Measurements from ENCODE around the gene PLPP4. TPM values are rescaled to one million over a fixed set of nuclear protein-coding genes. Genes with fewer than 3 reads are reported as not detected.

The PLPP4 gene
- total and polyA plus RNA-seq, 9 donors: 0.15 to 0.72 (median 0.31) TPM; not detected in 3

DNA sequence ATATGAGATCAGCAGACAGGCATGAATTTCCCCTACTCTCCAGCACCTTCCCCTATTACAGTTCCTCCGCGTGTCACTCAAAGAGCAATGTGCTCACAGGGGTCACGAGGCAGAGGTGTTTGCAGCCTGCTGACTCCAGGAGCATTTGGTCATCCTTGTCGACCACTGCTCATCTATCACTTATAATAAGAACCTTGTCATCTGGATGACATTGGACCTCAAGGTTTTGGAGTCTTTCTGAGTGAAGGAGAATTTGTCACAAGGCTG lies 32.9 kb upstream of the PLPP4 start:
- no peaks in the 10 kb centered on the region for H3K36me3 ChIP-seq
- 65 to 83% (median 76%) methylated on average over 4 of the region's 4 CpGs for WGBS, 3 donors

DNA sequence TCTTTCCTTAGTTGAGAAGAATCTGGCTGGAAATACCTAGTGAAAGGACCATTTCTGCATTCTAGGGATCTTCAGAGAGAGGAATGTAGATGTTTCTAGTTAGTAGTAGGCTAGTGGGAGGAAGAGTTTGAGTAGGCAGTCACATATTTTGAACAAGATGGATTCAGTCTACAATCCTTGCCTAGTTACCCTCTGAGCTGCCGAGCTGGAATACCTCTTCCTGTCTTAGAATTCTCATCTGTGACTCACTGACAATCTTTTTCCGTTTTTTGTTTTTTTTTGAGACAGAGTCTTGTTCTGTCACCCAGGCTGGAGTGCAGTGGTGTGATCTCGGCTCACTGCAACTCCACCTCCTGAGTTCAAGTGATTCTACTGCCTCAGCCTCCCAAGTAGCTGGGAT lies 30.7 kb upstream of the PLPP4 start:
- H3K36me3 ChIP-seq: no peaks in the 10 kb centered on the region
- H3K4me3 ChIP-seq: no peak overlapping the region
- H3K9me3 ChIP-seq: no peaks in the 10 kb centered on the region
- intact Hi-C loops (cut with DNase I): no loop called here
- TF ChIP-seq EP300 (IDR thresholded peaks at IDR 0.05) (no peak), POLR2A (IDR thresholded peaks at IDR 0.05) (no peak)
- TF ChIP-seq, protein P1, sequence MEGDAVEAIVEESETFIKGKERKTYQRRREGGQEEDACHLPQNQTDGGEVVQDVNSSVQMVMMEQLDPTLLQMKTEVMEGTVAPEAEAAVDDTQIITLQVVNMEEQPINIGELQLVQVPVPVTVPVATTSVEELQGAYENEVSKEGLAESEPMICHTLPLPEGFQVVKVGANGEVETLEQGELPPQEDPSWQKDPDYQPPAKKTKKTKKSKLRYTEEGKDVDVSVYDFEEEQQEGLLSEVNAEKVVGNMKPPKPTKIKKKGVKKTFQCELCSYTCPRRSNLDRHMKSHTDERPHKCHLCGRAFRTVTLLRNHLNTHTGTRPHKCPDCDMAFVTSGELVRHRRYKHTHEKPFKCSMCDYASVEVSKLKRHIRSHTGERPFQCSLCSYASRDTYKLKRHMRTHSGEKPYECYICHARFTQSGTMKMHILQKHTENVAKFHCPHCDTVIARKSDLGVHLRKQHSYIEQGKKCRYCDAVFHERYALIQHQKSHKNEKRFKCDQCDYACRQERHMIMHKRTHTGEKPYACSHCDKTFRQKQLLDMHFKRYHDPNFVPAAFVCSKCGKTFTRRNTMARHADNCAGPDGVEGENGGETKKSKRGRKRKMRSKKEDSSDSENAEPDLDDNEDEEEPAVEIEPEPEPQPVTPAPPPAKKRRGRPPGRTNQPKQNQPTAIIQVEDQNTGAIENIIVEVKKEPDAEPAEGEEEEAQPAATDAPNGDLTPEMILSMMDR (IDR thresholded peaks at IDR 0.05): no peak
- WGBS, 3 donors: 69 to 82% (median 77%) methylated on average over 3 of the region's 3 CpGs
- DNase-seq: no peak
- H3K4me1 ChIP-seq (ENCODE audit: insufficient read depth): no peaks in the 10 kb centered on the region
- H3K27ac ChIP-seq: no peak overlapping the region
- no peaks in the 10 kb centered on the region for H3K27me3 ChIP-seq

More for the DNA sequence above, 32.9 kb upstream of the PLPP4 start:
- Histone ChIP-seq H3K9me3 (no peaks in the 10 kb centered on the region), H3K4me1 (ENCODE audit: insufficient read depth) (no peaks in the 10 kb centered on the region), H3K27ac (no peak overlapping the region), H3K4me3 (no peak overlapping the region), H3K27me3 (no peaks in the 10 kb centered on the region)
- TF ChIP-seq EP300 (IDR thresholded peaks at IDR 0.05): no peak
- DNase-seq: no peak
- intact Hi-C loops (cut with DNase I): no loop called here

GRCh38 chr10:120428754-120429153 lies 28.3 kb upstream of the PLPP4 start:
- TF ChIP-seq EP300 (IDR thresholded peaks at IDR 0.05): no peak
- TF ChIP-seq, protein P1 (IDR thresholded peaks at IDR 0.05): no peak
- no peak for TF ChIP-seq POLR2A (IDR thresholded peaks at IDR 0.05)
- Histone ChIP-seq H3K9me3 (no peaks in the 10 kb centered on the region), H3K4me1 (ENCODE audit: insufficient read depth) (no peaks in the 10 kb centered on the region), H3K27ac (no peak overlapping the region), H3K27me3 (no peaks in the 10 kb centered on the region), H3K4me3 (no peak overlapping the region), H3K36me3 (no peaks in the 10 kb centered on the region)
- DNase-seq: no peak
- intact Hi-C loops (cut with DNase I): no loop called here
- 27 to 39% (median 34%) methylated on average over 5 of the region's 5 CpGs for WGBS, 3 donors

DNA sequence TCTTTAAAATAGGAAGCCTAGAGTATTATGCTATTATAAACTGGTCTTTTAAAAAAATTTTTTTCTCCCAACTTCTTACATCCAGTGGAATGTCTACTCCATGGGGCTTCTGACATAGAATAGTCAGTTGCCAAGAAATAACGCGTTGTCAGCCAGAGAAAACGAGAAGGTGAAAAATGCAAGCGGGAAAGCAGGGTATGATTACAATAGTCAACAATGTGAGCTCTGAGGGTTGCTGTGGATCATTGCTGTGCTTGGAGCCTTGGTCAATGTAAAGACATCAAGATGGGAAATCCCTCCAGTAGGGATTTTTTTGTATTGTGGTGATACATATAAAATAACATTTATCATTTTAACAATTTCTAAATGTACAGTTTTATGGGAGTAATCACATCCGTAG lies 27.6 kb upstream of the PLPP4 start:
- TF ChIP-seq, protein P1 (IDR thresholded peaks at IDR 0.05): no peak
- TF ChIP-seq EP300 (IDR thresholded peaks at IDR 0.05): no peak
- TF ChIP-seq POLR2A (IDR thresholded peaks at IDR 0.05): no peak
- Histone ChIP-seq H3K4me1 (ENCODE audit: insufficient read depth) (no peaks in the 10 kb centered on the region), H3K27ac (no peak overlapping the region), H3K4me3 (no peak overlapping the region), H3K36me3 (no peaks in the 10 kb centered on the region), H3K9me3 (no peaks in the 10 kb centered on the region), H3K27me3 (no peaks in the 10 kb centered on the region)
- intact Hi-C loops (cut with DNase I): no loop called here
- no peak for DNase-seq
- 65 to 74% (median 67%) methylated on average over 5 of the region's 5 CpGs for WGBS, 3 donors

DNA sequence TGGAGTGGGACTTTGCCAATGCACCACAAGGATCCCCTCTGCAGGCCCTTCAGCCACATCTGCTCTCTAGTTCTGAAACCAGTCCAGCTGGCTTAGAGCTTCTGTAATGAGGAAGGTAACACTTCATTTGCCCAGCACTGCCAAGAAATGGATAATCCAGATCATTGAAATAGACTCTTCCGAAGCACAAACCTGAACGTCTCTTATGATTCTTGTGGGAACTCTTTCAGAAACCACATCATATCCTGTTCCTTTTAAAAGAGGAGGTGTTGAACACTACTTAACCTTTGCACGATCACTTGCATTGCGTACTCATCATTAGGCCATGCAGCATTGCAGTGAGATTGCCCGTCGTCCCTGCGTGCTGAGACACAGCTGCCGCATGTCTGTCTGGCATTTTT lies 25.8 kb upstream of the PLPP4 start:
- no peak for DNase-seq
- no peaks in the 10 kb centered on the region for H3K36me3 ChIP-seq
- H3K4me3 ChIP-seq: no peak overlapping the region
- intact Hi-C loops (cut with DNase I): no loop called here
- TF ChIP-seq POLR2A (IDR thresholded peaks at IDR 0.05) (no peak), EP300 (IDR thresholded peaks at IDR 0.05) (no peak)
- TF ChIP-seq, protein P1 (IDR thresholded peaks at IDR 0.05): no peak
- WGBS, 3 donors: 75 to 85% (median 77%) methylated on average over 8 of the region's 8 CpGs
- no peaks in the 10 kb centered on the region for H3K4me1 ChIP-seq (ENCODE audit: insufficient read depth)
- H3K27ac ChIP-seq: no peak overlapping the region
- H3K27me3 ChIP-seq: no peaks in the 10 kb centered on the region
- no peaks in the 10 kb centered on the region for H3K9me3 ChIP-seq

All from ovary (tissue), 9 donors.